GM21447 (cell line): ENCODE measurements around the gene DLG2.

Experiments
- ATAC-seq: cut with Tn5 transposase; IDR thresholded peaks from one replicate; pipeline ENCODE4 v1.9.1; 2021; ENCODE audit not compliant: unreplicated experiment

Gene DLG2

DNA sequence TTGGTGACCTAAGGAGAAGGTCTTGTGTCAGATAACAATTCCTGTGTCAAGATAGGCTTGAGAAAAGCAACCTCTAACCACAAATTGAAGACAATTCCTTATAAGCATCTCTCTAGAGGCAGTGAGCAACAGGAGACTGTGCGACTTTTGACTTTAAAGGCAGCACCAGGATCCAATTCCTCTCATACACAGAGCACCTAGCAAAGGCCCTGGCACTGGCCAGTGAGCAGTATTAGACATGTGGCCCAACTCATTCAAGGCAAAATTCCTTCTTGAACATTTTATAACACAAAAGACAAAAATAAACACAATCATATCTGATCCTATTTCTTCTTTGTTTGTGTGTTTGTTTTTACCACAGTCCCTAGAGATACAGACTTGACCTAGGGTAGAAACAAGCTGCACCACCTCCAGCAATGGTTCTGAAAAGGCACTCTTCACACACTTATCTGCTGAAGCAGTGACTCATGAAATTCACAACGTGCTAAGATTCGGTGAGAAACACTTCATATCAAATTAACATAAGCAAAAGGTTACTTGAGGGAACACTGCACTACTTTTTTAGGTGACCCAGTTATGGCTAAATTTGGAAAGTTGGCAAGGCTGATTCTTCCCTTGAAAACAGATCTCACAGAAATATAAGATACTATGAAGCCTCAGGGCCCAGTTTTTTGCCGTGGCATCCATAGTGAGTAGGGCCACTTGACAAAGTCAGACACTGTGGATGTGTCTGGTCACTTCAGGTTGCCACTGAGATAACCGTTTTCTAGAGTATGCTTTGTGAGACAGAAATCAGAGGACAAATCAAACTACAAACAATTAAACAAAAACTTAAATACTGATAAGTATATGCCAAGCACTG, 1018.9 kb downstream of the DLG2 start:
- no peak for ATAC-seq

DNA sequence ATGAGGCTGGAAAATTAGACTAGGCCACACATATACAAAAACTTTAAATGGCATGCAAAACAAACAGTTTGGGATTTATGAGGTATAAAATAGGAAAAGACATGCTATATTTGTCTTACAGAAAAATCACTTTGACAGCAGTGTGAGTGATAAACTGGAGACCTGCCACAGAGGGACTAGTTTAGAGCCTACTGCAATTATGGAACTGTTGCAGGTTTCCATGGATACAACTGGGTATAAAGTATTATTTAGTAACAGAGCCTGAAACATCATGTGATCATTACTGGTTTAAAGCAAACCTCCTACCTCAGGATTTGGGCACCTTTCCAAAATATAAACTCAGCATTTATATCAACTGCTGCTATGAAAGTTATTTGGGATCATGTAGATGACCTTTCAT, 1032.5 kb downstream of the DLG2 start:
- no peak for ATAC-seq

- ATAC-seq = no peak
Observed at GRCh38 chr11:84590106-84590505, 1037.0 kb downstream of the DLG2 start.

- ATAC-seq = no peak
Observed at GRCh38 chr11:84588131-84588829, 1038.9 kb downstream of the DLG2 start.

GRCh38 chr11:84583106-84583505, 1044.0 kb downstream of the DLG2 start:
- no peak for ATAC-seq

DNA sequence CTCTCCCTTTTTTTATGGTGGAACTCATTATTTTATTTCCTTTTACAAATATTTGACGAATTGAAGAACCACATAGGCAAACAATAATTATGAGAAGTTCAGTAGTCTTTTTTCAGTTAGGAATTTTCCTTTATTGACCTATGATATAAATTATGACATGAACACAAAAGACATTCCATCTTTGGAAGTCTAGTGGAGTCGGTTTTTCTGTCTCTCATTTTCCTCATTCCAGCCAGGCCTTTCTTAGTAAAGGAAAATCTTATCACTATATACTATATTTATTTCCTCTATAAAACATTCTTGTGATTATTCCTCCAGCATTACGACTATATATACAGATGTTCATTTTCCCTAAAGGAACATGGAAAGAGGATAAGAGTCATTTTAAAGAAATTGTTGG, 1046.1 kb downstream of the DLG2 start:
- no peak for ATAC-seq

DNA sequence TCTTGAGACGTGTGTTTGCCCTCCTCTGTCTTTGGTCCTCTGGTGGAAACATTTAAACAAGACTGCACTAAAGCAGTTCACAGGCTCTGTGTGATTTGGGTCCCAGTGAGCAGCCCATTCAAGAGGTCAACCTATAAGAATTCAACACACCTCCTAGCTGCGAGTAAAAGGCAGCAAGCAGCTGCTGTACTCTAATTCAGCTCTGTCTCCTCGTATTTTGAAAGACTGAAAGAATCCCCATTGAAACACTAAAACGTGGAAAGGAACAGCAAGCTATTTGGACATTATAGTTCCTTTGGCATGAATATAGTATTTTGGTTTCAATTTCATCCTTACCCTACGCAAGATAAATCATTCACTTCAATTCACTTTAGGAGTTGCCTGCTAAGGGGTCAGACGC, 1046.7 kb downstream of the DLG2 start:
- ATAC-seq = no peak

- no peak for ATAC-seq
Observed at GRCh38 chr11:84573868-84574267, 1053.3 kb downstream of the DLG2 start.

- ATAC-seq = no peak
Observed at GRCh38 chr11:84566671-84567070, 1060.5 kb downstream of the DLG2 start.

- no peak for ATAC-seq
Observed at GRCh38 chr11:84564867-84565184, 1062.3 kb downstream of the DLG2 start.

GRCh38 chr11:84564180-84564866, 1062.8 kb downstream of the DLG2 start:
- ATAC-seq = peak; percentile 80

GRCh38 chr11:84563356-84563755, 1063.8 kb downstream of the DLG2 start:
- no peak for ATAC-seq

DNA sequence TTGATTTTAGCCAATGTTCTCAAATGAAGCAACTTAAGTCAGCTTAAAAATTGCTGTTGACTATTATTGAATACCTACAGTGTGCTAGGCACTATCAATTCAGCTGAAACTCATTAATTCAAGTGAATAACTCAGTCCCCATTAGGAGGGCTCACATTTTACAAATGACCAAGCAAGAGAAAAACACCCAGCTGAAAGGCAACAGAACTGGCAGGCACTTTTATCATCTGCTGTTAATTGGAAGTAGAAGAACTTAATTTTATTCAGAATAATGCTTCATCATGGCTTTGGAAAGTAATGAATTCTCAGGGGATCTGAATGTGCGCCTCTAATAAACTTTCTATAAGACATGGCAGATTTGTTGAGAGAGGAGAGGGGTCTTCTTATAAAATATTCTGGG, 1066.9 kb downstream of the DLG2 start:
- no peak for ATAC-seq

DNA sequence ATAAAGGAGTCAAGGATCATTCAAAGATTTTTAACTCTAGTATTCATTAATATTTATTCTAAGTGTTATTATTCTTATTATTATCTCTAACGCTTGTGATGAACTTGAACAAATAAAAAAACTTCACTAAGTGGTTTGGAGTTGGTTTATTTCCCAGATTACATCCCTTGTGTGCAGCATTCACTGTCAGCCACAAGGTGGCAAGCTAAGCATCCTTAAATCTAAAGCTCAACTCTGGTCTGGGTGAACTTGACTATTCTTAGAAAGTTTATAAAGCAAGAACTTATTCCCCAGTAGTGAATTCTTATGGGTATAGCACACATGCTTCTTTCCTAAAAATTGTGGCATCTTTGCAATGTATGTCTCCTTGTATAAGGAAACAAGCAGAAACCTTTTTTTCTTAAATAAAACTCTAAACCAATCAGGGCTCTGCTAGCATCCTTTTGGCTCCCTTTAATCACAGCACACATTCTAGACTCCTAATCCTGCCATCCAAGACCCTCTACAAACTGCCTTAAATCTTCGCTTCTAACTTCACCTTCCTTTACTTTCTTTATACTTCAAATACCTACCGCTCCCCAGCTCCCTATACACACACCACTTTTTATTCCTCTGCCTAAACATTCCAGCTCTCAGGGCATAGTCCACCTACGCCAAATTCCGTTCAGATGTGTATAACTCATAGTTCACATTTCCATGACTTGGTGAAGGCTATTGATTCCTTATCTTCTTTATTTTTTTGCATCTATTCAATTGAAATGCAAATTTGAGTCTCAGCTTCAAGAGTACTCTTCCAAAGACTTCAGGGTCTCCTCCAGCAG, 1068.8 kb downstream of the DLG2 start:
- ATAC-seq = peak; percentile 91

- no peak for ATAC-seq
Observed at GRCh38 chr11:84552791-84553190, 1074.4 kb downstream of the DLG2 start.

DNA sequence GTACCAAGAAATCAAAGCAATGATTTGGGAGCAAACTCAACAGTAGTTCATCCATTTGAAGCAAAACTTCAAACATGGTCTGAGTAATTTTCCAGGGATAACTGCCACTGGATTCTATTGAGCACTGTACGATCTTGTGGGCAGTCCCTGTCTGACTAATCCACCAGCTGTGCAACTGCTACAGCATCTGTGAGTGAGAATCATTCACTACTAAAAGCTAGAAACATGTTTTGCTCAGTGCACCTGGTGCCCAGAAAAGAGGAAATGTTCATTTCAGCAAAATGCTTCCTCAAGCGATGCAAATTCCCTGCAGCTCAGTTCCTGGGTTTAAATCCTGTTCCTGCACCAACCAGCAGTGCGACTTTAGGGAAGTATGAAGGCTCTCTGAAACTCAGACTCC, 1077.9 kb downstream of the DLG2 start:
- ATAC-seq = peak; percentile 94

- ATAC-seq = no peak
Observed at GRCh38 chr11:84544566-84544965, 1082.6 kb downstream of the DLG2 start.

DNA sequence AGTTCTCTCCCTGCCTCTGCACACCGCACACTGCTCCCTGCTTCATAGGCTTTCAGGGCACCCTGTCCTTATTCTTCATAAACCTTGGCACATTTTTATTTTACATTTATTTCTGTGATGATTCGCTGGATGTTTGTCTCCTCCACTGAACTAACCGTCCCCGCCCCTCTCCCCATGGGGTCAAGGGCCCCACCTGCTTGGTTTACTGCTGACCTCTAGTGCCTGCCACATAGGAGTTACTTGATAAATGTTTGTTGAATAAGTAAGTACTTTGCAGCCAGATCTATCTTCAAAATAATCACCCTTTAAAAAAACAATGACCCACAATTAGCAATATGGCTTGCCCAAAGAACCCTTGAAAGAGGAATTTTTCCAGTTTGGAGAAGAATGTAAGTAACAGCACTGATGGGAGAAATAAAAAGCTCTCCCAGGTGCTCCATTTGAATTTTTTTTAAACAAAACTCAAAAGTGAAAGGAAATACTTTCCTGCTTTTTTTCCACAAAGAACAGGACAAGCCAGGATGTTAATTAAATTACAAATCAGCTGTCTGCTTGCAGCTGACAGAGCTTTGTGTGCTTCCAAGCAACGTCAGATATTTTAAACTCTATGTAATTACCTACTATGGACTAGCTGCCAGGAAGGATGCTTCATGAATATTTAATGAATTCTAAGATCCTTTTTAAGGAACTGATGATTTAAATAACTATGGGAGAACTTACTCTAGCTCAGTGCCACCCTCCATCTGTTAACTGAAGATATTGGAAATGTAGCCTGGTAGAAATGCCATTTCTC, 1083.6 kb downstream of the DLG2 start:
- ATAC-seq = no peak

- ATAC-seq = no peak
Observed at GRCh38 chr11:84541731-84542340, 1085.3 kb downstream of the DLG2 start.

GRCh38 chr11:84536456-84536855, 1090.7 kb downstream of the DLG2 start:
- no peak for ATAC-seq
